ENCODE measurements around the gene GDF15. TPM values are rescaled to one million over a fixed set of nuclear protein-coding genes. Genes with fewer than 3 reads are reported as not detected.

GDF15 gene
- total RNA-seq, 1 experiment from 2014 or later, result 27.3 TPM

- ChIA-PET CTCF (interaction anchor here (0.7 to 4.3 kb wide), 16 partner anchors 9 to 153 kb away, joined by 3 to 76 read pairs (median 7); partner anchors contain the start of genes GDF15, IQCN, JUND and LSM4), POLR2A (interaction anchor here (1.5 to 1.6 kb wide), 2 partner anchors 57 to 59 kb away, joined by 4 to 10 read pairs; partner anchors contain the start of gene JUND)
- DNase-seq (ENCODE audit: low spot score) (no peak), ATAC-seq (no peak)
- Mint-ChIP-seq H3K27me3 (ENCODE audit: low read depth) (no peaks in the 10 kb centered on the region), H3K9me3 (no peaks in the 10 kb centered on the region), H3K4me1 (peaks cover 30% of the 10 kb centered on the region), H3K4me3 (no peak overlapping the region), H3K36me3 (no peaks in the 10 kb centered on the region), H3K27ac (no peak overlapping the region)
- TF ChIP-seq ZBTB21 (CRISPR knock-in tag; IDR thresholded peaks at IDR 0.05; ENCODE audit: borderline replicate concordance) (no peak), ATF2 (CRISPR knock-in tag; IDR thresholded peaks at IDR 0.05; ENCODE audit: borderline replicate concordance, low read depth) (no peak), IRF1 (CRISPR knock-in tag; IDR thresholded peaks at IDR 0.05) (no peak), ATF3 (CRISPR knock-in tag; conservative IDR thresholded peaks at IDR 0.05) (no peak), AR (CRISPR knock-in tag; IDR thresholded peaks at IDR 0.05) (no peak), HMGA2 (CRISPR knock-in tag; IDR thresholded peaks at IDR 0.05) (no peak), ERG (CRISPR knock-in tag; IDR thresholded peaks at IDR 0.05) (no peak), RORB (CRISPR knock-in tag; IDR thresholded peaks at IDR 0.05) (no peak), ZMAT4 (CRISPR knock-in tag; IDR thresholded peaks at IDR 0.05) (no peak)
Observed at GRCh38 chr19:18338541-18338940, 47.4 kb upstream of the GDF15 start.

GRCh38 chr19:18339723-18340122 lies 46.2 kb upstream of the GDF15 start:
- peak; percentile 47 for ATAC-seq
- Mint-ChIP-seq H3K36me3 (no peaks in the 10 kb centered on the region), H3K4me1 (peaks cover 41% of the 10 kb centered on the region), H3K27ac (0 out of 2 replicates have a peak overlapping the region, but pooled peaks have one; percentile 34), H3K27me3 (ENCODE audit: low read depth) (no peaks in the 10 kb centered on the region), H3K9me3 (no peaks in the 10 kb centered on the region), H3K4me3 (peak overlapping the region; percentile 60)
- CTCF ChIA-PET, result interaction anchor here (0.7 to 4.3 kb wide), 27 partner anchors 10 to 250 kb away, joined by 3 to 76 read pairs (median 5); partner anchors contain the start of genes GDF15, IQCN, JUND and LSM4
- no peak for TF ChIP-seq MLX (CRISPR knock-in tag; IDR thresholded peaks at IDR 0.05)
- no peak for TF ChIP-seq ZNF416 (CRISPR knock-in tag; IDR thresholded peaks at IDR 0.05)
- TF ChIP-seq ZNF423 (CRISPR knock-in tag; IDR thresholded peaks at IDR 0.05), result 0 out of 2 replicates have a peak, but pooled peaks have one; percentile 6
- TF ChIP-seq HMGXB4 (CRISPR knock-in tag; IDR thresholded peaks at IDR 0.05), result no peak
- POLR2A ChIA-PET, result interaction anchor here (0.6 to 1.5 kb wide), 4 partner anchors 11 to 59 kb away, joined by 3 to 10 read pairs (median 4); partner anchors contain the start of gene JUND
- peak; percentile 35 for DNase-seq (ENCODE audit: low spot score)

Data from WTC11 (cell line).